GM12875 (cell line): Measurements from ENCODE around the gene LDB2.

ENCODE experiments used
- H3K4me3 ChIP-seq: one replicate; pipeline ENCODE4 v1.5.1; 2011; ENCODE audit warnings: low read depth, low read length, control low read depth
- CTCF ChIP-seq: IDR thresholded peaks from 2 replicates; pipeline ENCODE4 v1.5.1; 2011; ENCODE audit warnings: low read depth, mild to moderate bottlenecking, control low read depth, inconsistent platforms, low read length, moderate library complexity, borderline replicate concordance; ENCODE audit not compliant: insufficient read depth

The LDB2 gene

DNA sequence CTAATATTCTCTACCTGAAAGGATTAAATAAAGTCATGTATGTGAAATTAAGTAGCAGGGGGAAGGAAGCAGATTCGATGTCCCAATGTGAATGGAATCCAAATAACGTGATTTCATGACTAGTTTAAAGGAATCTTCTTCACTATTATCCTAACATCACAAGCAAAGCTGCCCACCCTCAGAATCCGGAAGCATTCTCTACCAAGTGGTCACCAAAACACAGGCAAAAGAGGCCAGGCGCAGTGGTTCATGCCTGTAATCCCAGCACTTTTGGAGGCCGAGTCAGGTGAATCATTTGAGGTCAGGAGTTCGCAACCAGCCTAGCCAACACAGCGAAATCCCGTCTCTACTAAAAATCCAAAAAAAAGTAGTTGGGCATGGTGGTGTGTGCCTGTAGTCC is 212.9 kb downstream of the LDB2 start:
- H3K4me3 ChIP-seq, result no peak overlapping the region
- no peak for TF ChIP-seq CTCF

DNA sequence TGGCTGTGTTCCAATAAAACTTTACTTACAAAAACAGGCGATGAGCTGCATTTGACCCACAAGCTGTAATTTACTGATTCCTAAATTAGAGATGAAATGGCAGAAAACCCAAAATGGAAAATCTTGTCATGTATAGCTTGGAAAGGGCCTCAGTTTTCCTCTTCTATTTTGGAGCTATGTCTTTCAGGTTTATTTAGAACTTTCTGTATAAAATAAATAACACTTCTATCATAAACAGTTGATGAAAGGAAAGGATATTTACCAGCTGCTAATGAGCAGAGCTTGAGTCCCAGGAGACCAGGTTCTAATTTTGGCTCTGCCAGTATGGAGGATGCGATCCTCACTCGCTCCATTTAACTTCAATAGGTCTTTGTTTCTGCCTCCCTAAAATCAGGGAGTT is 213.5 kb downstream of the LDB2 start:
- no peak for TF ChIP-seq CTCF
- H3K4me3 ChIP-seq, result no peak overlapping the region

- H3K4me3 ChIP-seq, result no peak overlapping the region
- TF ChIP-seq CTCF, result no peak
These were observed 214.3 kb downstream of the LDB2 start for GRCh38 chr4:16684097-16684496.

DNA sequence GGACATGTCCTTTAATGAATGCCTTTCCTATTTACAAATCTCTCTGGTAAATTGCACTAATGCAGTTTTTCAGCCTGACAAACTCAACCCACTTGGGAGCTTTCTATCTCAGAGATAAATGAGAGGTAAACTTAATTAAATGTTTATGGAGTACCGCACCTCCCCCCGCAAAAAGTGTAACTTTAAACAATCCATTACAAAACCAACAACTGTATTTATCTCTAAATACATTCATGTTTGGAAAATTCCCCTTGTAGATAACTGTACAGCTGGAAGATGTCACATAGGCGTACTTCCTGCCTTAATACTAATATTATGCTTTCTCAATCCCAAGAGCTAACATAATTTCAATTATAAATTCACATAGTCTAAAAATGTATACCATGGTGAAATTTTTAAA is 215.5 kb downstream of the LDB2 start:
- no peak for TF ChIP-seq CTCF

GRCh38 chr4:16677001-16677944 is 221.2 kb downstream of the LDB2 start:
- no peak for TF ChIP-seq CTCF
- H3K4me3 ChIP-seq, result no peak overlapping the region

More for the DNA sequence above, 215.5 kb downstream of the LDB2 start:
- no peak overlapping the region for H3K4me3 ChIP-seq

DNA sequence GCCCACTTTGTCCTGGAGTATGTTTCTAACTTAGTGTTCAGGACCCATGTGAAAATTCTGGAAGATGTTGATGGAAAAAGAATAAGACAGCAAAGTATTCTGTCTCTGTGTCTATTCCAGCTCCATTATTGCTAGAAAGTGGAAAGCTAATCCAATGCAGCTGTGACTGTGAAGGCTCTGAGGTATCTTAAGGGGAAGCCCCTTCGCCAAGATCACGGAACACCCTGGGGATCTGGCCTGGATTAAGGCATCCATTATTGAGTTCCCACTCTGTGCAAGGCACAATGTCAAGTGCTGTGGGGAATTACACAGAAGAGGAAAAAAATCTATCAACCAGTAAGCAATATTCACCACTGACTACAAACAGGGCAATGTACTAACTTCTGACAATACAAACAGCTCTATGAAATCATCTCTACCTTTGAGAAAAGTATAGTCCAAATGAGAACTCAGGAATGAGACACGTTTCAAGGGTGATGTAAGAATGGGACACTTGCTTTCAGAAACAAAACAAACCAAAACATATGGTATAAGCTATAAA is 222.1 kb downstream of the LDB2 start:
- H3K4me3 ChIP-seq, result no peak overlapping the region
- no peak for TF ChIP-seq CTCF

- H3K4me3 ChIP-seq, result no peak overlapping the region
These were observed 224.4 kb downstream of the LDB2 start for GRCh38 chr4:16674082-16674481.

More at GRCh38 chr4:16674082-16674481, 224.4 kb downstream of the LDB2 start:
- no peak for TF ChIP-seq CTCF
